ENCODE data around the gene AP4B1.

Gene AP4B1

GRCh38 chr1:113901191-113901590, 3.4 kb downstream of the AP4B1 start:
- TF ChIP-seq EZH2 (IDR thresholded peaks at IDR 0.05; ENCODE audit: borderline replicate concordance, low read depth, low read length, severe bottlenecking) = no peak
- no peak for TF ChIP-seq CTCF (IDR thresholded peaks at IDR 0.05; ENCODE audit: borderline replicate concordance, extremely low read depth, low read length, poor library complexity, severe bottlenecking)
- H3K27me3 ChIP-seq (ENCODE audit: insufficient read depth, low read length, poor library complexity) = no peaks in the 10 kb centered on the region
- ATAC-seq (ENCODE audit: insufficient read depth, low read depth) = no peak

GRCh38 chr1:113899111-113899510, 5.5 kb downstream of the AP4B1 start:
- Histone ChIP-seq H2AFZ (ENCODE audit: low read depth, low read length) (no peak overlapping the region), H3K9me3 (ENCODE audit: insufficient read depth, low read length, severe bottlenecking) (no peaks in the 10 kb centered on the region), H3K36me3 (ENCODE audit: insufficient read depth, low read length) (peaks cover 84% of the 10 kb centered on the region), H3K79me2 (ENCODE audit: insufficient read depth, low read length) (peaks cover 14% of the 10 kb centered on the region), H3K9ac (ENCODE audit: low read depth, low read length) (no peak overlapping the region), H3K4me2 (ENCODE audit: insufficient read depth, low read length) (no peak overlapping the region), H3K27me3 (ENCODE audit: insufficient read depth, low read length, poor library complexity) (no peaks in the 10 kb centered on the region), H3K4me1 (ENCODE audit: insufficient read depth, low read length) (peaks cover 24% of the 10 kb centered on the region), H3K27ac (ENCODE audit: low read length) (no peak overlapping the region), H3K4me3 (ENCODE audit: low read depth in 1 of 2, low read length in 2 of 2) (no peak overlapping the region), H4K20me1 (ENCODE audit: insufficient read depth, low read length) (no peaks in the 10 kb centered on the region)
- ATAC-seq (ENCODE audit: insufficient read depth, low read depth) (no peak), DNase-seq (no peak)
- no peak for TF ChIP-seq CTCF (IDR thresholded peaks at IDR 0.05; ENCODE audit: borderline replicate concordance, extremely low read depth, low read length, poor library complexity, severe bottlenecking)
- no peak for TF ChIP-seq EZH2 (IDR thresholded peaks at IDR 0.05; ENCODE audit: borderline replicate concordance, low read depth, low read length, severe bottlenecking)

More at GRCh38 chr1:113901191-113901590, 3.4 kb downstream of the AP4B1 start:
- no peak overlapping the region for H3K4me2 ChIP-seq (ENCODE audit: insufficient read depth, low read length)
- H4K20me1 ChIP-seq (ENCODE audit: insufficient read depth, low read length) = no peaks in the 10 kb centered on the region
- H3K9me3 ChIP-seq (ENCODE audit: insufficient read depth, low read length, severe bottlenecking) = no peaks in the 10 kb centered on the region
- H3K4me3 ChIP-seq (ENCODE audit: low read depth in 1 of 2, low read length in 2 of 2) = no peak overlapping the region
- peaks cover 67% of the 10 kb centered on the region for H3K36me3 ChIP-seq (ENCODE audit: insufficient read depth, low read length)
- H3K9ac ChIP-seq (ENCODE audit: low read depth, low read length) = no peak overlapping the region
- no peak for DNase-seq
- peaks cover 33% of the 10 kb centered on the region for H3K4me1 ChIP-seq (ENCODE audit: insufficient read depth, low read length)
- H2AFZ ChIP-seq (ENCODE audit: low read depth, low read length) = no peak overlapping the region
- H3K27ac ChIP-seq (ENCODE audit: low read length) = no peak overlapping the region
- H3K79me2 ChIP-seq (ENCODE audit: insufficient read depth, low read length) = peaks cover 31% of the 10 kb centered on the region

- peaks cover 16% of the 10 kb centered on the region for H3K4me1 ChIP-seq (ENCODE audit: insufficient read depth, low read length)
- H3K4me2 ChIP-seq (ENCODE audit: insufficient read depth, low read length) = no peak overlapping the region
- peaks cover 6% of the 10 kb centered on the region for H3K79me2 ChIP-seq (ENCODE audit: insufficient read depth, low read length)
- H3K27me3 ChIP-seq (ENCODE audit: insufficient read depth, low read length, poor library complexity) = no peaks in the 10 kb centered on the region
- H3K9ac ChIP-seq (ENCODE audit: low read depth, low read length) = no peak overlapping the region
- DNase-seq (no peak), ATAC-seq (ENCODE audit: insufficient read depth, low read depth) (no peak)
- H3K27ac ChIP-seq (ENCODE audit: low read length) = no peak overlapping the region
- peaks cover 87% of the 10 kb centered on the region for H3K36me3 ChIP-seq (ENCODE audit: insufficient read depth, low read length)
- no peaks in the 10 kb centered on the region for H3K9me3 ChIP-seq (ENCODE audit: insufficient read depth, low read length, severe bottlenecking)
- H4K20me1 ChIP-seq (ENCODE audit: insufficient read depth, low read length) = no peaks in the 10 kb centered on the region
- H2AFZ ChIP-seq (ENCODE audit: low read depth, low read length) = no peak overlapping the region
- no peak overlapping the region for H3K4me3 ChIP-seq (ENCODE audit: low read depth in 1 of 2, low read length in 2 of 2)
- TF ChIP-seq EZH2 (IDR thresholded peaks at IDR 0.05; ENCODE audit: borderline replicate concordance, low read depth, low read length, severe bottlenecking) (no peak), CTCF (IDR thresholded peaks at IDR 0.05; ENCODE audit: borderline replicate concordance, extremely low read depth, low read length, poor library complexity, severe bottlenecking) (no peak)
These were observed 6.3 kb downstream of the AP4B1 start for GRCh38 chr1:113898241-113898814.

Measured in DND-41 (cell line).